ENCODE data around the gene COBLL1.

GRCh38 chr2:164739966-164740365 is 101.7 kb downstream of the COBLL1 start:
- TF ChIP-seq CTCF (IDR thresholded peaks at IDR 0.05) (no peak), REST (IDR thresholded peaks at IDR 0.05; ENCODE audit: insufficient read depth in 1 of 2, low read depth in 2 of 2, low read length in 1 of 2) (no peak)

All from Panc1 (cell line).